ENCODE results near the gene ALKBH6.

ALKBH6 gene

DNA sequence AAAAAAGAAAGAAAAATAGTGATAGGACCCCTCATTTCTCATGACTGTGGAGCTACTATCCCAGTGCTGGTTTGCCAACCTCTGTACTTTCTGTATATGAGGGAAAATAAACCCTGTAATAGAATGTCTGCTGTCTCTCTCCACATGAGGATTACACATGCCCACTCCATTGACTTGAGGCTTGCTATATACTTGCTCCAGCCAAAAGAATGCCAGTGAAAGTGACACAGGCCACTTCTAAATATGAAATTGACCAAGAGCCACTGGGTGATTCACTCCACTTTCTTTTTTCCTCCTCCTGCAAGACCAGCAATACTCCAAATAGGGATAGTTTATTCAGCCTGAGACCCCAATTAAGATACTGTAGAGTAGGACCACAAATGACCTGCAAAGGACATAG is 33.8 kb upstream of the ALKBH6 start:
- Histone ChIP-seq H3K79me1 (ENCODE audit: low read depth, low read length) (no peaks in the 10 kb centered on the region), H3K4me2 (ENCODE audit: insufficient read depth, low read length, poor library complexity, severe bottlenecking) (no peak overlapping the region), H3K18ac (ENCODE audit: low read length) (no peak overlapping the region), H3K23ac (ENCODE audit: low read depth, low read length, poor library complexity) (no peak overlapping the region), H3K36me3 (replicated peaks in 1 of 2; ENCODE audit: control insufficient read depth in 2 of 2, insufficient read depth in 2 of 2, low read length in 2 of 2) (peaks cover 0 to 9% of the 10 kb centered on the region in 2 donors), H3K9me3 (replicated peaks in 1 of 2; ENCODE audit: control insufficient read depth in 2 of 2, insufficient read depth in 1 of 2, low read depth in 1 of 2, low read length in 2 of 2) (no peaks in the 10 kb centered on the region), H3K4me3 (ENCODE audit: low read length in 2 of 2) (no peak overlapping the region), H2BK120ac (ENCODE audit: low read depth, low read length) (no peak overlapping the region), H3K27me3 (ENCODE audit: control insufficient read depth in 3 of 3, insufficient read depth in 3 of 3, low read depth in 1 of 3, low read length in 3 of 3) (no peaks in the 10 kb centered on the region), H3K4me1 (ENCODE audit: control insufficient read depth in 2 of 2, insufficient read depth in 1 of 2, low read depth in 1 of 2, low read length in 2 of 2) (no peaks in the 10 kb centered on the region), H2BK15ac (ENCODE audit: low read length) (no peak overlapping the region), H3K14ac (ENCODE audit: low read length) (no peak overlapping the region), H3K4ac (ENCODE audit: low read length) (no peak overlapping the region), H3K9ac (ENCODE audit: low read depth, low read length, poor library complexity) (no peak overlapping the region), H2AFZ (ENCODE audit: low read length) (no peak overlapping the region), H3K27ac (replicated peaks; ENCODE audit: low read length) (no peak overlapping the region), H2BK5ac (ENCODE audit: low read length) (no peak overlapping the region), H2AK5ac (ENCODE audit: low read depth, low read length) (no peak overlapping the region), H4K91ac (ENCODE audit: low read depth, low read length, poor library complexity) (no peak overlapping the region), H4K8ac (ENCODE audit: low read depth, low read length) (no peak overlapping the region), H2BK12ac (ENCODE audit: low read length) (no peak overlapping the region)
- DNase-seq (ENCODE audit: low spot score): no peak

DNA sequence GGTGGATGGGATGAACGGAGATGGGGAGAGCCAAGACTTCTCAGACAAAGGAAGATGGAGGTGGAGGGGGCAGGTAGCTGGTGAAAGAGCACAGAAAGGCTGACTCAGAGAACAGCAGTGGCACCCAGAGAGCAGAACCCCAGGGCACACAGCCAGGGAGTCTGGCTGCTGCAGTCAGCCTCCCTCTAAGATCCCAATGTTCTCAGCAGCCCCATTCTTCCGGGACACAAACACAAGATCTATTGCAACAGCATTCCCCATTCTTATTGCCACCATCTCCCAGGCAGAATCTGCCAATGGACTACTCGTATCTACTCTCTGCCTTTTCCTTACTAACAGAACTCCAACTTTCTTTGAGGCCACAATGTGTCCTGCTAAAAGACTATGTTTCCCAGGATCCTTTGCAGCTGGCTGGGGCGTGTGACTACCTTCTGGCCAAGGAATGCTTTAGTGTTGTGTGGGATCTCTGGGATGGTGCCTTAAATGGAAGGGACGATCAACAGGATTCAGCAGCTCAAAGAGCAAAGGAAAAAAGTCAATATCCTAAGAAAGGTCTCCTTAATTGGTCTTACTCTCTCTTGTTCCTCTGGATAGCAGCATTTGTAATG is 32.5 kb upstream of the ALKBH6 start:
- no peak overlapping the region for H2AK5ac ChIP-seq (ENCODE audit: low read depth, low read length)
- H2BK15ac ChIP-seq (ENCODE audit: low read length): no peak overlapping the region
- no peak overlapping the region for H2BK120ac ChIP-seq (ENCODE audit: low read depth, low read length)
- H3K36me3 ChIP-seq (replicated peaks in 1 of 2; ENCODE audit: control insufficient read depth in 2 of 2, insufficient read depth in 2 of 2, low read length in 2 of 2): peaks cover 0 to 9% of the 10 kb centered on the region in 2 donors
- no peak for DNase-seq (ENCODE audit: low spot score)
- H3K4me1 ChIP-seq (ENCODE audit: control insufficient read depth in 2 of 2, insufficient read depth in 1 of 2, low read depth in 1 of 2, low read length in 2 of 2): peaks cover 0 to 3% of the 10 kb centered on the region in 2 donors
- no peak overlapping the region for H2AFZ ChIP-seq (ENCODE audit: low read length)
- no peak overlapping the region for H2BK12ac ChIP-seq (ENCODE audit: low read length)
- no peak overlapping the region for H3K23ac ChIP-seq (ENCODE audit: low read depth, low read length, poor library complexity)
- no peak overlapping the region for H2BK5ac ChIP-seq (ENCODE audit: low read length)
- H3K18ac ChIP-seq (ENCODE audit: low read length): no peak overlapping the region
- no peaks in the 10 kb centered on the region for H3K9me3 ChIP-seq (replicated peaks in 1 of 2; ENCODE audit: control insufficient read depth in 2 of 2, insufficient read depth in 1 of 2, low read depth in 1 of 2, low read length in 2 of 2)
- no CpG with 5 or more reads among the region's 5 CpGs for WGBS, 2 donors (ENCODE audit: extremely low coverage in 2 of 2, insufficient read length in 2 of 2, insufficient replicate concordance in 1 of 2)
- no peaks in the 10 kb centered on the region for H3K79me1 ChIP-seq (ENCODE audit: low read depth, low read length)
- no peak overlapping the region for H3K4ac ChIP-seq (ENCODE audit: low read length)
- H3K9ac ChIP-seq (ENCODE audit: low read depth, low read length, poor library complexity): no peak overlapping the region
- no peak overlapping the region for H3K4me2 ChIP-seq (ENCODE audit: insufficient read depth, low read length, poor library complexity, severe bottlenecking)
- H4K8ac ChIP-seq (ENCODE audit: low read depth, low read length): no peak overlapping the region
- no peak overlapping the region for H3K14ac ChIP-seq (ENCODE audit: low read length)
- H3K4me3 ChIP-seq (ENCODE audit: low read length in 2 of 2): no peak overlapping the region
- no peaks in the 10 kb centered on the region for H3K27me3 ChIP-seq (ENCODE audit: control insufficient read depth in 3 of 3, insufficient read depth in 3 of 3, low read depth in 1 of 3, low read length in 3 of 3)
- H3K27ac ChIP-seq (replicated peaks; ENCODE audit: low read length): no peak overlapping the region
- no peak overlapping the region for H4K91ac ChIP-seq (ENCODE audit: low read depth, low read length, poor library complexity)

DNA sequence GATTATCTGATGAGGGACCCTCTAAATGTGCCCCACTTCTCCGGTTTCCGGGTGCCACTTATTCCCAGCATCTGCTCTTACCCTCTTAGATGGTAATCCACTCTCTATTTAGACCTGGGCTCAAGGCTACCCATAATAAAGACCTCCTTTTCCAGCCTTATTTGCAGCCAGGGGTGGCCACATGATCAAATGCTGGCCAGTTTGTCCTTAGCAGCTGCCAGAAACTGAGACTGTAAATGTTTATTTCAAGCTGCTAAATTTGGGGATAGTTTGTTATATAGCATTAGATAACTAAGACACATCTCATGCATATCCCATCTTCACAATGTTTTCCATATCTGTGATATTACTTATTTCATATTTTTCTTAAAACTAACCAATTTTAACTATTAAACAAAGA is 29.9 kb upstream of the ALKBH6 start:
- WGBS, 2 donors (ENCODE audit: extremely low coverage in 2 of 2, insufficient read length in 2 of 2, insufficient replicate concordance in 1 of 2): no CpG with 5 or more reads among the region's 2 CpGs

DNA sequence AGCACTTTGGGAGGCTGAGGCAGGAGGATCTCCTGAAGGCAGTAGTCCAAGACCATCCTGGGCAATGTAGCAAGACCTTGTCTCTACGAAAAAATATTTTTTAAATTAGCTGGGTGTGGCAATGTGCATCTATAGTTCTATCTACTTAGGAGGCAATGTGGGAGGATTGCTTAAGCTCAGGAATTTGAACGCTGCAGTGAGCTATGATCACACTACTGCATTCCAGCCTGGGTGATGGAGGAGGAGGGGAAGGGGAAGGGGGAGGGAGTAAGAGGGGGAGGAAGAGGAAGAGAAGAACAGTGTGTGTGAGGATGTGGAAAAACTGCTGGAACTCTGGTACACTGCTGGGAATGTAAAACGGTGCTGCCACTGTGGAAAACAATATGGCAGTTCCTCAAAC is 27.8 kb upstream of the ALKBH6 start:
- Histone ChIP-seq H3K9me3 (replicated peaks in 1 of 2; ENCODE audit: control insufficient read depth in 2 of 2, insufficient read depth in 1 of 2, low read depth in 1 of 2, low read length in 2 of 2) (no peaks in the 10 kb centered on the region), H3K23ac (ENCODE audit: low read depth, low read length, poor library complexity) (no peak overlapping the region), H3K14ac (ENCODE audit: low read length) (no peak overlapping the region), H3K36me3 (replicated peaks in 1 of 2; ENCODE audit: control insufficient read depth in 2 of 2, insufficient read depth in 2 of 2, low read length in 2 of 2) (peaks cover 0 to 16% of the 10 kb centered on the region in 2 donors), H4K8ac (ENCODE audit: low read depth, low read length) (no peak overlapping the region), H3K4ac (ENCODE audit: low read length) (no peak overlapping the region), H2BK120ac (ENCODE audit: low read depth, low read length) (no peak overlapping the region), H2BK5ac (ENCODE audit: low read length) (no peak overlapping the region), H3K9ac (ENCODE audit: low read depth, low read length, poor library complexity) (no peak overlapping the region), H2BK12ac (ENCODE audit: low read length) (no peak overlapping the region), H3K27me3 (ENCODE audit: control insufficient read depth in 3 of 3, insufficient read depth in 3 of 3, low read depth in 1 of 3, low read length in 3 of 3) (no peaks in the 10 kb centered on the region), H4K91ac (ENCODE audit: low read depth, low read length, poor library complexity) (no peak overlapping the region), H3K79me1 (ENCODE audit: low read depth, low read length) (peaks cover 2% of the 10 kb centered on the region), H2AK5ac (ENCODE audit: low read depth, low read length) (no peak overlapping the region), H3K4me2 (ENCODE audit: insufficient read depth, low read length, poor library complexity, severe bottlenecking) (no peak overlapping the region), H2AFZ (ENCODE audit: low read length) (no peak overlapping the region), H3K4me3 (ENCODE audit: low read length in 2 of 2) (no peak overlapping the region), H2BK15ac (ENCODE audit: low read length) (no peak overlapping the region), H3K4me1 (ENCODE audit: control insufficient read depth in 2 of 2, insufficient read depth in 1 of 2, low read depth in 1 of 2, low read length in 2 of 2) (peaks cover 0 to 3% of the 10 kb centered on the region in 2 donors), H3K27ac (replicated peaks; ENCODE audit: low read length) (peak overlapping the region; percentile 9), H3K18ac (ENCODE audit: low read length) (no peak overlapping the region)
- DNase-seq (ENCODE audit: low spot score): no peak
- WGBS, 2 donors (ENCODE audit: extremely low coverage in 2 of 2, insufficient read length in 2 of 2, insufficient replicate concordance in 1 of 2): no CpG with 5 or more reads among the region's 3 CpGs

More for the DNA sequence above, 29.9 kb upstream of the ALKBH6 start:
- Histone ChIP-seq H2BK120ac (ENCODE audit: low read depth, low read length) (no peak overlapping the region), H3K14ac (ENCODE audit: low read length) (no peak overlapping the region), H3K79me1 (ENCODE audit: low read depth, low read length) (peaks cover 2% of the 10 kb centered on the region), H2BK5ac (ENCODE audit: low read length) (no peak overlapping the region), H3K4me1 (ENCODE audit: control insufficient read depth in 2 of 2, insufficient read depth in 1 of 2, low read depth in 1 of 2, low read length in 2 of 2) (peaks cover 0 to 3% of the 10 kb centered on the region in 2 donors), H2BK15ac (ENCODE audit: low read length) (no peak overlapping the region), H3K4me3 (ENCODE audit: low read length in 2 of 2) (no peak overlapping the region), H3K9me3 (replicated peaks in 1 of 2; ENCODE audit: control insufficient read depth in 2 of 2, insufficient read depth in 1 of 2, low read depth in 1 of 2, low read length in 2 of 2) (no peaks in the 10 kb centered on the region), H3K27me3 (ENCODE audit: control insufficient read depth in 3 of 3, insufficient read depth in 3 of 3, low read depth in 1 of 3, low read length in 3 of 3) (no peaks in the 10 kb centered on the region), H3K4me2 (ENCODE audit: insufficient read depth, low read length, poor library complexity, severe bottlenecking) (no peak overlapping the region), H3K9ac (ENCODE audit: low read depth, low read length, poor library complexity) (no peak overlapping the region), H4K91ac (ENCODE audit: low read depth, low read length, poor library complexity) (no peak overlapping the region), H3K23ac (ENCODE audit: low read depth, low read length, poor library complexity) (no peak overlapping the region), H2AK5ac (ENCODE audit: low read depth, low read length) (no peak overlapping the region), H2AFZ (ENCODE audit: low read length) (no peak overlapping the region), H3K27ac (replicated peaks; ENCODE audit: low read length) (no peak overlapping the region), H2BK12ac (ENCODE audit: low read length) (no peak overlapping the region), H3K18ac (ENCODE audit: low read length) (no peak overlapping the region), H3K36me3 (replicated peaks in 1 of 2; ENCODE audit: control insufficient read depth in 2 of 2, insufficient read depth in 2 of 2, low read length in 2 of 2) (peaks cover 0 to 10% of the 10 kb centered on the region in 2 donors), H4K8ac (ENCODE audit: low read depth, low read length) (no peak overlapping the region), H3K4ac (ENCODE audit: low read length) (no peak overlapping the region)
- no peak for DNase-seq (ENCODE audit: low spot score)
